22Rv1 (cell line): ENCODE measurements around the gene GALK2.

Experiments used
- ZFX ChIP-seq: fragments of 450-650 bp; IDR thresholded peaks from 2 replicates; pipeline ENCODE4 v1.6.1; 2017; ENCODE audit warnings: antibody characterized with exemption, borderline replicate concordance
- TF ChIP-seq, protein P1 (sequence below): fragments of 450-650 bp; IDR thresholded peaks from 2 replicates; pipeline ENCODE4 v1.5.1; 2017; ENCODE audit warnings: mild to moderate bottlenecking

DNA sequence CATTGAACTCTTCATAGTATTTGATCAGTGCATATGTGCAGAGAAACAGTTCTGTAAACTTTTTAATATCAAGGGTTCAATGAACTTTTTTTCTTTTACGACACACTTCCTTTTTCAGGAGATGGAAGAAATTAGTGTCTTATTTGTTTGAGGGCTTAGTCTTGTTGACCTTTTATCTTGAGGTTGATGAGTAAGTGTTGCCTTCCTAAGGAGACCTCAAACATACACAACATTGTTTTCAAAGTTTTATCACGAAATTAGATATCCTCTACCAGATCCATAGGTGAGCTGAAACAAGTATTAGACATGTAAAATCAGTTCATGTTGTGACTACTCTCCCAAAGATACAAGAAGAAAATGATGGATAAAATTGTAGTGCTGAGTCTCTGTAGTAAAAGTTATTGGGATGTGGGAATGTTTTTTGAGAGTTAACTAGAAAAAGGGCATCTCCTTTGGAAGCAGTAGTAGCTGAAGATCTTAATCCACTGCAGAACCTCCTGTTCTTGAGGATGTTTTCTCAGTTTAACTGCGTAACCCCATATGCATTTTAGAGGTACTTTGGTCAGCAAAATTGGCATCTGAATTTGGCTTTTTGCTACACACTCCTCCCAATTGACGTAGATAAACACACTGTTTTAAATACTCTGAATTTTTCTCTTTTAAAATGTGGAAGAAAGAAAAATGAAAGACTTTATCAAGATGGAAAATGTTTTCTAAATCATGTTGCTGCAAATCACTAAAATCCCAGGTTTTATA lies 116.8 kb downstream of the GALK2 start:
- TF ChIP-seq, protein P1, sequence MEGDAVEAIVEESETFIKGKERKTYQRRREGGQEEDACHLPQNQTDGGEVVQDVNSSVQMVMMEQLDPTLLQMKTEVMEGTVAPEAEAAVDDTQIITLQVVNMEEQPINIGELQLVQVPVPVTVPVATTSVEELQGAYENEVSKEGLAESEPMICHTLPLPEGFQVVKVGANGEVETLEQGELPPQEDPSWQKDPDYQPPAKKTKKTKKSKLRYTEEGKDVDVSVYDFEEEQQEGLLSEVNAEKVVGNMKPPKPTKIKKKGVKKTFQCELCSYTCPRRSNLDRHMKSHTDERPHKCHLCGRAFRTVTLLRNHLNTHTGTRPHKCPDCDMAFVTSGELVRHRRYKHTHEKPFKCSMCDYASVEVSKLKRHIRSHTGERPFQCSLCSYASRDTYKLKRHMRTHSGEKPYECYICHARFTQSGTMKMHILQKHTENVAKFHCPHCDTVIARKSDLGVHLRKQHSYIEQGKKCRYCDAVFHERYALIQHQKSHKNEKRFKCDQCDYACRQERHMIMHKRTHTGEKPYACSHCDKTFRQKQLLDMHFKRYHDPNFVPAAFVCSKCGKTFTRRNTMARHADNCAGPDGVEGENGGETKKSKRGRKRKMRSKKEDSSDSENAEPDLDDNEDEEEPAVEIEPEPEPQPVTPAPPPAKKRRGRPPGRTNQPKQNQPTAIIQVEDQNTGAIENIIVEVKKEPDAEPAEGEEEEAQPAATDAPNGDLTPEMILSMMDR = no peak
- TF ChIP-seq ZFX = no peak
